Fibroblast of the conjunctiva (primary cell): ENCODE measurements around the gene FAM227B.
"Not testable (repeated sequence)": the region's sequence is repeated elsewhere in the genome, so short reads cannot be mapped to it uniquely, and the experiment has no call there.

Experiments
- DNase-seq: peaks from one replicate; pipeline ENCODE4 v3.0.0-alpha.2; 2010; ENCODE audit warnings: low read depth

Gene FAM227B

GRCh38 chr15:49610157-49610918 is 10.3 kb downstream of the FAM227B start:
- DNase-seq, result no peak

DNA sequence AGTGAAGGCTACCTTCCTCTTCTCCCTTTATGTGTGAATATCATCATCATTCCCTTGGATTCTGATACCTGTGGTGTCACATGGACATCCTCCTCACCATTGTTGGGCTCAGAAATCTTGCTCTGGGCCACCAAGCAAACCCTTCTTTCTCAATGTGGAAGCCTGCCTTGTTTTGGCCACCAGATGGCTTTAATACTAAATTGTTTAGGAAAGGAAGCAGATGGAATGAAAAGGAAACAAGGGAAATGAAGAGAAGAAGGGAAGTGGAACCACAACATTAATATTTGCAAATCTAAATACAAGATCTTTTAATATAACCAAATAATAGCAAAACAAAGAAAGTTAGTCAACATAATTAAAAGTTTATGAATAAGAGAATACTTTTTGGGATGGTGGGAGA is 14.0 kb downstream of the FAM227B start:
- no peak for DNase-seq

DNA sequence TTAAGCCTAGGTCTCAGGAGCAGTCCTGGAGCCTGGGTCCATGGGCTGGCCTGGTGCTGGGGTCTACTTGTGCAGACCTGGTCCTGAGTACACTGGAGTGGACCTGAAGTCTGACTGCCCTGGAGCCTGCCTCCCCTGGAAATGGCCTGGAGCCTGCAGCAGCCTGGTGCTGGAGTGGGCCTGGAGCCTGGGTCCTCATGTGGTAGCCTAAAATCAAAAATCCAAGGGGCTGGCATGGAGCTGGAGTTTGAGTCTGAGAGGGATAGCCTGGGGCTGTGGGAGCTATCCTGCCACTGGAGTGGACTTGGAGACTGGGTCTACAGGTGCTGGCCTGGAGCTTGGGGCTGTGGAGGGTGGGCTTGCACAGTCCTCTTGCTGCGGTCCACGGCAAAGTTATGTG is 15.0 kb downstream of the FAM227B start:
- no peak for DNase-seq

- no peak for DNase-seq
Observed at GRCh38 chr15:49604625-49605409, 15.8 kb downstream of the FAM227B start.

GRCh38 chr15:49592829-49593316 is 27.7 kb downstream of the FAM227B start:
- DNase-seq, result not testable (repeated sequence)

- no peak for DNase-seq
Observed at GRCh38 chr15:49589030-49589429, 31.6 kb downstream of the FAM227B start.

DNA sequence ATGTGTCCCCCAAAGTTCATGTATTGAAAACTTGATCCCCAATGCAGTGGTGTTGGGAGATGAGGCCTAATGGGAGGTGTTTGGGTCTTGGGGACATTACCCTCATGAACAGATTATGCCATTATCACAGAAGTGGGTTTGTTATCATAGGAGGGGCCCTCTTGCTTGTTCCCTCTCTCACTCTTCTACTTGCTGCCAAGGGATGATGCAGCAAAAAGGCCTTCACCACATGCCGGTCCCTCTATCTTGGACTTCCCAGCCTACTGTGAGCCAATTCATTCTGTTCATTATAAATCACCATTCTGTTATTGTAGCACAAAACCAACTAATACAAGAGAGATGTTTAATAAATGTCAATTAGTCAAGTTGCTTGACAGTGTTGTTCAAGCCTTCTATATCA is 47.2 kb downstream of the FAM227B start:
- no peak for DNase-seq

DNA sequence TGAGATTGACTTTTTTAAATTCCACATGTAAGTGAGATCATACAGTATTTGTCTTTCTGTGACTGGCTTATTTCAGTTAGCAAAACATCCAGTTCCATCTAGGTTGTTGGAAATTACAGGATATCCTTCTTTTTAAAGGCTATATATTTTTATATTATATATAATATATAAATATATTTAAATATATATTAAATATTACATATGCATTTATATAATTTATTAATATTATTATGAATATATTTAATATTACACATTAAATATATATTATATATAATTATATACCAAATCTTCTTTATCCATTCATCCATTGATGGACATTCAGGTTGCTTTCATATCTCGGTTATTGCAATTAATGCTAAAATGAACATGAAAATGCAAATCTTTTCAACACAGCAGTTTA is 49.9 kb downstream of the FAM227B start:
- no peak for DNase-seq

- no peak for DNase-seq
Observed at GRCh38 chr15:49570174-49570573, 50.4 kb downstream of the FAM227B start.

GRCh38 chr15:49560045-49560444 is 60.6 kb downstream of the FAM227B start:
- DNase-seq, result no peak

DNA sequence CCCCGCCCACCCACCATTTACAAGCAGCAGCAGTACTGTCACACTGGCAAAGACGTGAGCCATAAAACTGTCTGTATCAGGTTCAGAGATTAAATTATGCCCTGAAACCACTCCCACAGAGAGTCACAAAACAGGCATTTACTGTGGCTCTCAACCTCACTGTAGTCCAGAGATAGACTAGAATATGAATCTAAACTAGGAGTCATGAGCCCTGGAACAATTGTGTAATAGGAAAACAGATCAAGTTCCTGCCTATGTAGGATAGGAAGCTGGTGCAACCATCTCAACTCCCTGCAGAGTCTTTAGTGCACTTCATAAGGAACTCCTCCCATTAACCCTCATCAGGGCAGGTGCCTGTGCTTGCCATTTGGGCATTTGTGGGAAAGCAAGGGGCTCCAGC is 61.7 kb downstream of the FAM227B start:
- peak; percentile 2 for DNase-seq

GRCh38 chr15:49556437-49556836 is 64.2 kb downstream of the FAM227B start:
- no peak for DNase-seq

GRCh38 chr15:49550342-49550741 is 70.3 kb downstream of the FAM227B start:
- not testable (repeated sequence) for DNase-seq

- no peak for DNase-seq
Observed at GRCh38 chr15:49538520-49538919, 82.1 kb downstream of the FAM227B start.

GRCh38 chr15:49530092-49530491 is 90.5 kb downstream of the FAM227B start:
- no peak for DNase-seq

DNA sequence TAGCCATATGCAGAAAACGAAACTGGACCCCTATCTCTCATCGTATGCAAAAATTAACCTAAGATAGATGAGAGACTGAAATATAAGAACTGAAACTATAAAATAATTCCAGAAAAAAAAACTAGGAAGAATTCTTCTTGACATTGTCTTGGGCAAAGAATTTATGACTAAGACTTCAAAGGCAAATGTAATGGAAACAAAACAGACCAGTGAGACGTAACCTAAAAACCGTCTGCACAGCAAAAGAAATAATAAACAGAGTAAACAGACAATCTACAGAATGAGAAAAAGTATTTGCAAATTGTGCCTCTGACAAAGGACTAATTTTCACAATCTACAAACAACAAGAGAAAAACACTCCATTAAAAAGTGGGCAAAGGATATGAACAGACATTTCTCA is 92.3 kb downstream of the FAM227B start:
- DNase-seq, result no peak

DNA sequence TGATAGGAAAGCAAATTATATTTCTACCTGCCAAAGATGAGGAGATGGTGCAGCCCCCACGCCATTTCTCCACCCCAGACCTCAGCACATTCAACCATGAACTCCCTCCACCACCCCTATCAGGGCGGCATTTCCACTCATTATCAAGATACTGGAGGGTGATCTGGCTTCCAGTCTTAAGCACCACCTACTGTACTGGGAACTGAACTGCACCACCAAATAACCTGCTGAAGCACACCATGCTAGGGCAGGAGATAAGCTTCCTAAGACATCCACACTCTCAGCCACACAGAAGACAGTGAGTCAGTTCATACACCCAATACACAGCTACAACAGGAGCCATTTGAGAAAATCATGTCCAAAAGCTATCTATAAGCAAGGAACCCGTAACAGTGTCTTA is 98.8 kb downstream of the FAM227B start:
- no peak for DNase-seq

GRCh38 chr15:49512739-49513138 is 107.9 kb downstream of the FAM227B start:
- not testable (repeated sequence) for DNase-seq

GRCh38 chr15:49507261-49507660 is 113.4 kb downstream of the FAM227B start:
- DNase-seq, result no peak

DNA sequence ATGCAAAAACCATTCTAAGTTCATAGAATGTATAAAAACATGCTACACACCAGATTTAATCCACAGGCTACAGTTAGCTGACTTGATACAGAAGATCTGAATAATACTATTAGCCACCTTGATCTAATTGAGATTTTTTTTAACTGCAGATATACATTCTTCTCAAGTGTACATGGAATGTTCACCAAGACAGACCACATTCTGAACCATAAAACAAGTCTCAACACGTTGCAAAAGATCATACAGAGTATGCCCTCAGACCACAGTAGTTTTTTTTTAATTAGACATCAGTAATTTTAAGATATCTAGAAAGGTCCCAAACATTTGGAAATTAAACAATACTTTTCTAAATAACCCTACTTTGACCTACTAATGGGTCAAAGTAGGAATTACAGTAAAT is 114.3 kb downstream of the FAM227B start:
- no peak for DNase-seq

- DNase-seq, result no peak
Observed at GRCh38 chr15:49501586-49501985, 119.0 kb downstream of the FAM227B start.

- DNase-seq, result peak; percentile 21
Observed at GRCh38 chr15:49495993-49496753, 124.4 kb downstream of the FAM227B start.

- no peak for DNase-seq
Observed at GRCh38 chr15:49494842-49495241, 125.8 kb downstream of the FAM227B start.
